ENCODE data around the gene IKZF2.

- no peak for TF ChIP-seq CTCF (IDR thresholded peaks at IDR 0.05)
- TF ChIP-seq POLR2A (IDR thresholded peaks at IDR 0.05; ENCODE audit: low read length) = no peak
- no peak for TF ChIP-seq CBX2 (IDR thresholded peaks at IDR 0.05; ENCODE audit: borderline replicate concordance, low read depth)
- TF ChIP-seq CHD2 (IDR thresholded peaks at IDR 0.05; ENCODE audit: low read length, partially characterized antibody) = no peak
- TF ChIP-seq JUN (IDR thresholded peaks at IDR 0.05) = no peak
These were observed 167.3 kb downstream of the IKZF2 start for GRCh38 chr2:212984129-212984528.
